ENCODE results near the gene ZSCAN2. TPM values are rescaled to one million over a fixed set of nuclear protein-coding genes. Genes with fewer than 3 reads are reported as not detected.

Gene ZSCAN2
- total and polyA plus RNA-seq, 8 donors, result 5.8 to 26.5 (median 22.2) TPM

DNA sequence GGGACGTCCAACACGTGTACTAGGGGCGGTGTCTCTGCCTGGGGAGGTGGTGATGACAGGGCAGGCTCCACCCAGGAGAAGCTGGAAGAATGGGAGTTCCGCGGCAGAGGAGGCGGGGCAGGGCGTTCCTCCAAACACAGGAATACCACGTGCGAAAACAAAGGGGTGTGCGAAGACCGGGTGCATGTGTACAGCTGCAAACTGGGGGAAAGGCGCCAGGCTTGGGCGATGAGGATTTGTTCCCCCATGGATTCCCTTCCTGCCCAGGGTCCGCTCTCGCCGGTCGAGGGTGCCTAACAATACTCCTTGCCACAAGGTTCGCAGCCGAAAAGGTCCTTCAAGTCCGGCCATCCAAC, 500 bp upstream of the ZSCAN2 start:
- intact Hi-C loops (cut with DNase I), result no loop called here
- Histone ChIP-seq H3K36me3 (peaks cover 0 to 9% of the 10 kb centered on the region in 2 donors), H3K4me3 (peak overlapping the region; percentile 92 to 99), H3K27me3 (no peaks in the 10 kb centered on the region), H3K4me1 (peaks cover 4 to 53% of the 10 kb centered on the region in 2 donors), H3K27ac (peak overlapping the region in 1 of 2 donors; percentile 68), H3K9me3 (no peaks in the 10 kb centered on the region)
- peak in 3 of 4 donors; percentile 80 to 92 (median 90) for DNase-seq
- ATAC-seq, result peak; percentile 83
- TF ChIP-seq, protein P1, sequence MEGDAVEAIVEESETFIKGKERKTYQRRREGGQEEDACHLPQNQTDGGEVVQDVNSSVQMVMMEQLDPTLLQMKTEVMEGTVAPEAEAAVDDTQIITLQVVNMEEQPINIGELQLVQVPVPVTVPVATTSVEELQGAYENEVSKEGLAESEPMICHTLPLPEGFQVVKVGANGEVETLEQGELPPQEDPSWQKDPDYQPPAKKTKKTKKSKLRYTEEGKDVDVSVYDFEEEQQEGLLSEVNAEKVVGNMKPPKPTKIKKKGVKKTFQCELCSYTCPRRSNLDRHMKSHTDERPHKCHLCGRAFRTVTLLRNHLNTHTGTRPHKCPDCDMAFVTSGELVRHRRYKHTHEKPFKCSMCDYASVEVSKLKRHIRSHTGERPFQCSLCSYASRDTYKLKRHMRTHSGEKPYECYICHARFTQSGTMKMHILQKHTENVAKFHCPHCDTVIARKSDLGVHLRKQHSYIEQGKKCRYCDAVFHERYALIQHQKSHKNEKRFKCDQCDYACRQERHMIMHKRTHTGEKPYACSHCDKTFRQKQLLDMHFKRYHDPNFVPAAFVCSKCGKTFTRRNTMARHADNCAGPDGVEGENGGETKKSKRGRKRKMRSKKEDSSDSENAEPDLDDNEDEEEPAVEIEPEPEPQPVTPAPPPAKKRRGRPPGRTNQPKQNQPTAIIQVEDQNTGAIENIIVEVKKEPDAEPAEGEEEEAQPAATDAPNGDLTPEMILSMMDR (IDR thresholded peaks at IDR 0.05), result no peak

DNA sequence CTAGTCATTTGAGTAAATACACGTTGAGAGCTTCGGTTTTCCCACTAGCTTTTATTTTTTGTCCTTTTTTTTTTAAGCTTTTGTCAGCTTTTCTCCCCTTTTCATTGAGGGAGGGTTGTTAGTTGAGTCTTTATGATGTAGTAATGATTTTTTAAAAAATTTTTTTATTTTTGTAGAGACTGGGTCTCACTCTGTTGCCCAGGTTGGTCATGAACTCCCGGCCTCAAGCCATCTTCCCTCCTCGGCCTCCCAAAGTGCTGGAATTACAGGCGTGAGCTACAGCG, 688 bp downstream of the ZSCAN2 start:
- peaks cover 0 to 9% of the 10 kb centered on the region in 2 donors for H3K36me3 ChIP-seq
- H3K27me3 ChIP-seq, result no peaks in the 10 kb centered on the region
- no peak overlapping the region for H3K27ac ChIP-seq
- H3K9me3 ChIP-seq, result no peaks in the 10 kb centered on the region
- intact Hi-C loops (cut with DNase I), result no loop called here
- DNase-seq (no peak), ATAC-seq (no peak)
- H3K4me1 ChIP-seq, result peaks cover 4 to 44% of the 10 kb centered on the region in 2 donors
- peak overlapping the region; percentile 92 to 99 for H3K4me3 ChIP-seq
- TF ChIP-seq, protein P1 (IDR thresholded peaks at IDR 0.05), result no peak

DNA sequence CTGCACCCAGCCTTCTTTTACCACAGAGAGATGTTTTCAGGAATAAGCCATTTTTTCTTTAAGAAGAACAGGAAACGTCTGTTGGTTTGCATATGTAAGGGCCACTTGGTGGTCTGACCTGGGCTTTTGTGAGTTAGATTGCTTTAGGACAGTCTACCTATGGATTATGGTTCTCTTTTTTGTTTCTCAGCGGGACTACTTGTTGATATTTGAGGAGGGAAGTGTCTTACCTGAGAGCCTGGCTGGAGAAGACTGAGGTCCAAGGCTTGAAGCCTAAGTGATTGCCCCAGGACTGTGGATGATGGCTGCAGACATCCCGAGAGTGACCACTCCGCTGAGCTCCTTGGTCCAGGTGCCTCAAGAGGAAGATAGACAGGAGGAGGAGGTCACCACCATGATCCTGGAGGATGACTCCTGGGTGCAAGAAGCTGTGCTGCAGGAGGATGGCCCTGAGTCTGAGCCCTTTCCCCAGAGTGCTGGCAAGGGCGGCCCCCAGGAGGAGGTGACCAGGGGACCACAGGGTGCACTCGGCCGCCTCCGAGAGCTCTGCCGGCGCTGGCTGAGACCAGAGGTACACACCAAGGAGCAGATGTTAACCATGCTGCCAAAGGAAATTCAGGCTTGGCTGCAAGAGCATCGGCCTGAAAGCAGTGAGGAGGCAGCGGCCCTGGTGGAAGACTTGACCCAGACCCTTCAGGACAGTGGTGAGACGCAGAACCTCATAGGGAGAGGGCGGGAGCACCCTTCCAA, 3.0 kb downstream of the ZSCAN2 start:
- TF ChIP-seq, protein P1 (IDR thresholded peaks at IDR 0.05), result no peak
- Histone ChIP-seq H3K27me3 (no peaks in the 10 kb centered on the region), H3K4me3 (no peak overlapping the region), H3K27ac (no peak overlapping the region), H3K9me3 (no peaks in the 10 kb centered on the region), H3K4me1 (peaks cover 4 to 28% of the 10 kb centered on the region in 2 donors), H3K36me3 (peaks cover 0 to 13% of the 10 kb centered on the region in 2 donors)
- DNase-seq (no peak), ATAC-seq (no peak)
- intact Hi-C loops (cut with DNase I), result no loop called here

DNA sequence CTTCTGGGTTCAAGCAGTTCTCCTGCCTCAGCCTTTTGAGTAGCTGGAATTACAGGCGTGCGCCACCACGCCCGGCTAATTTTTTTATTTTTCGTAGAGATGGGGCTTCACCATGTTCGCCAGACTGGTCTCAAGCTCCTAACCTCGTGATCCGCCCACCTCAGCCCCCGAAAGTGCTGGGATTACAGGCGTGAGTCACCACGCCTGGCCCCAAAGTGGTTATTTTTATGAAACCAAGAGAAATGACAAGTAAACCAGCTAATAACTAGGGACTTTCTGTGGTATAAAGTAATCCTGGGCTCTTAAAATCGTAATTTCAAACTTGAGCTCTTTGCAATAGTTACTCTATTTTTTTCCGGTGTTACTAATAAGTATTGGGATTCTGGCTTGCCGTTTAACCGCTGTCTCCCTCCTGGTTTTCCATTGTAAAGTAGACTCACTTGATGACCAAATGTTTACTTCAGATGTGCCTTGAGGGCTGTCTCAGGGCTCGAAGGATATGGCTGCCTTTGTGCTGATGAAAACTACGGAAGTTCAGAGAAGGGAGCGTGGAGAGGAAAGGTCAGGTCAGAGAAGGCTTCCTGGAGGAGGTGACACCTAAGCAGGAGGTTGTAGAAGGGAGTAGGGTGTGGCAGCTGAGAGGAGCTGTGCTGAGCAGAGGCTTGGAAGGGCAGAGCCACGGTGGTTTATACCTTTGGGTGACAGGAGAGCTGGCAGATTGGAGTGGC, 4.2 kb downstream of the ZSCAN2 start:
- ATAC-seq (no peak), DNase-seq (no peak)
- H3K27me3 ChIP-seq, result no peaks in the 10 kb centered on the region
- peaks cover 0 to 13% of the 10 kb centered on the region in 2 donors for H3K36me3 ChIP-seq
- H3K27ac ChIP-seq, result no peak overlapping the region
- H3K4me3 ChIP-seq, result no peak overlapping the region
- TF ChIP-seq, protein P1 (IDR thresholded peaks at IDR 0.05), result no peak
- intact Hi-C loops (cut with DNase I), result no loop called here
- peaks cover 4 to 16% of the 10 kb centered on the region in 2 donors for H3K4me1 ChIP-seq
- no peaks in the 10 kb centered on the region for H3K9me3 ChIP-seq

DNA sequence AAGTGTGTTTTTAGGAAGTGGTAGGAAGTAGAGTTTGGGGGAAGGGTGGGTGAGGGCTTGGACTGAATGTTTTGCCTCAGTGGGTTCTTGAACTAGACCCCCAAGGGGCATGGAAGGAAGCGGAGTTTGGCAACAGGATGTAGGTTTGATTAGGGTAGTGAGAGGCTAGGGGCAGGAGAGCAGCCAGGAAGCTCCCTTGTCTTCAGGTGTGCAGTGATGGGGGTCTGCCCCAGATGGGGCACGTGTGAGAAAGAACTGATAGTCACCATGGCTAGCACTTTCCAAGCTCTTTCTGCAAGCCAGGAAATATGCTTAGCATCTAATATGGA, 4.7 kb downstream of the ZSCAN2 start:
- no peak for ATAC-seq
- DNase-seq, result no peak
- Histone ChIP-seq H3K4me1 (peaks cover 4 to 13% of the 10 kb centered on the region in 2 donors), H3K4me3 (no peak overlapping the region), H3K27me3 (no peaks in the 10 kb centered on the region), H3K36me3 (peaks cover 0 to 13% of the 10 kb centered on the region in 2 donors), H3K27ac (no peak overlapping the region), H3K9me3 (no peaks in the 10 kb centered on the region)
- TF ChIP-seq, protein P1 (IDR thresholded peaks at IDR 0.05), result no peak
- intact Hi-C loops (cut with DNase I), result no loop called here

Measured in left lung (tissue), 10 donors.